HG02588 (cell line): ENCODE data around the gene OR10A4.
"Not testable (repeated sequence)": the region's sequence is repeated elsewhere in the genome, so short reads cannot be mapped to it uniquely, and the experiment has no call there.

Source experiments
- ATAC-seq: cut with Tn5 transposase; IDR thresholded peaks from one replicate; pipeline ENCODE4 v1.9.1; 2021; ENCODE audit warnings: mild to moderate bottlenecking, moderate library complexity; ENCODE audit not compliant: unreplicated experiment

The OR10A4 gene

DNA sequence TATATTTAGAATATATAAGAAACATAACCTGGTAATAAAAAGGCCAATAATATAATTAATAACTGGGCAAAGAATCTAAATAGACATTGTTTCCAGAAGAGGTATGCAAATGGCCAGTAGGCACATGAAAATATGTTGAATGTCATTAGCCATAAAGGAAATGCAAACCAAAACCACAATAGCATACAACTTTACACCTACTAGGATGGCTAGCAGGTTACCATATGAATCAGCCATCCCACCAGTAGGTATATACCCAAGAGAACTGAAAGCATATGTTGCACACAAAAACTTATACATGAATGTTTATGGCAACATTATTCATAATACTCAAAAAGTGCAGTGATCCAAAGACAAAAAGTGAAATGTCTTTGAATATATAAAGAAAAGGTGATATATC lies 18.6 kb downstream of the OR10A4 start:
- ATAC-seq, result peak; percentile 78

- no peak for ATAC-seq
Observed at GRCh38 chr11:6898911-6899310, 22.5 kb downstream of the OR10A4 start.

- no peak for ATAC-seq
Observed at GRCh38 chr11:6900327-6900999, 24.0 kb downstream of the OR10A4 start.

- not testable (repeated sequence) for ATAC-seq
Observed at GRCh38 chr11:6904804-6905203, 28.4 kb downstream of the OR10A4 start.

DNA sequence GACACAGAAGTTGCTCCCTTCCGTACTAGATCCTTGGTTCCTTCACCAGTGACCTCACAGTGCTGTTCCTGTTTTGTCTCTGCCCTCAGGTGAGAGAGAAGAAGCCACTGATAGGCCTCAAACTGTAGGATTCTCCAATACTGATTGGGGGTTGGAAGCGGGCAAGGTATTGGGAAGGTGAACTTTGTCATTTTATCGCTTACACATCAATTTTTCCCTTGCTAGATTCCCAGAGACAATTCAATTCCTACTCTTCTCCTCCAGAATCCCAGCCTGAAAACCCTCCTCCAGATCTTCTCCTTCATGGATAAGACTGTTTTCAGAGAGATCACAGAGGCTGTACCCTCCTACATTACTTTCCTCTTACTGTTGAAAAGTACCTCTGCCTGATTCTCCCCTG lies 35.0 kb downstream of the OR10A4 start:
- ATAC-seq, result no peak

GRCh38 chr11:6911948-6912347 lies 35.5 kb downstream of the OR10A4 start:
- ATAC-seq, result no peak

GRCh38 chr11:6919698-6920097 lies 43.3 kb downstream of the OR10A4 start:
- ATAC-seq, result no peak

DNA sequence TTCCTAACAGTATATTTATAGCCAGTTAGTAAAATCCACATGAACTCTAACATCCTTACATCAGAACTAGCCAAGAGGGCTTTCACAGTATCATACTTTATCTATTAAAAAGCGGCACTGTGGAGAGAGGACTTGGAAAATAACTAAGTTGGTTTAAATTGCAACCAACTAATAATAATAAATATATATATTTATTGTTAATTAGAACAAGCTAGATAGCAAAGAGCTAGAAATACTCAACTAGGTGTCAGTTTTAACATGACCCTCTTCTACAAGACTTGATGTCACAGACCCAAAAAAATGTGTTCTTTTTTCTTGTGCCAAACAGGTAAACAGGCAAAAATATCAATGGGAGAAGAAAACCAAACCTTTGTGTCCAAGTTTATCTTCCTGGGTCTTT lies 44.3 kb downstream of the OR10A4 start, which contains the start of gene OR2D3:
Gene OR2D3 (plus strand): TSS at position 301 of the 400 bp plus-strand sequence. CDS start 0 bp downstream, at position 301.
- no peak for ATAC-seq

GRCh38 chr11:6925007-6925577 lies 48.7 kb downstream of the OR10A4 start:
- no peak for ATAC-seq

GRCh38 chr11:6925636-6926207 lies 49.3 kb downstream of the OR10A4 start:
- ATAC-seq, result peak; percentile 2

GRCh38 chr11:6926208-6927029 lies 50.0 kb downstream of the OR10A4 start, which contains the start of gene ZNF215:
TSS of gene ZNF215 (plus strand) at chr11:6926426. CDS start at chr11:6932273, 5,847 bp downstream.
- ATAC-seq, result peak; percentile 61

- peak; percentile 70 for ATAC-seq
Observed at GRCh38 chr11:6927030-6927617, 50.7 kb downstream of the OR10A4 start.
